Sigmoid colon (tissue), 7 donors: ENCODE data around the gene DCAF5. TPM values are rescaled to one million over a fixed set of nuclear protein-coding genes. Genes with fewer than 3 reads are reported as not detected.

Source experiments
- DNase-seq: peaks from one replicate; pipeline ENCODE4 v3.0.0-alpha.2; 2019
- H3K27ac ChIP-seq, 4 donors: fragments of 200-600 bp; sonication (generic); one replicate each; pipeline ENCODE4 v1.5.1; 2016 to 2019; ENCODE audit warnings: mild to moderate bottlenecking in 1 of 4
- H3K27me3 ChIP-seq, 3 donors: fragments of 200-600 bp; sonication (generic); one replicate each; pipeline ENCODE4 v1.5.1; 2019; ENCODE audit warnings: mild to moderate bottlenecking in 1 of 3
- H3K36me3 ChIP-seq, 4 donors: fragments of 200-600 bp; sonication (generic); one replicate each; pipeline ENCODE4 v1.5.1; 2016 to 2019
- H3K4me1 ChIP-seq, 4 donors: fragments of 200-600 bp; sonication (generic); one replicate each; pipeline ENCODE4 v1.5.1; 2017 to 2019
- H3K4me3 ChIP-seq, 4 donors: fragments of 200-600 bp; sonication (generic); one replicate each; pipeline ENCODE4 v1.5.1; 2017 to 2019; ENCODE audit warnings: mild to moderate bottlenecking in 2 of 4, moderate library complexity in 1 of 4
- H3K9me3 ChIP-seq, 4 donors: fragments of 200-600 bp in 3 of 4; sonication (generic) in 3 of 4; one replicate each; pipeline versions ENCODE4 v1.5.1 to v1.6.1; 2013 to 2019
- EP300 ChIP-seq, 4 donors: sonication (generic); formaldehyde crosslinking; IDR thresholded peaks; one replicate each; pipeline ENCODE4 v1.6.1; 2017; ENCODE audit warnings: antibody characterized with exemption in 4 of 4
- POLR2A ChIP-seq, 2 donors: fragments of 450-650 bp; IDR thresholded peaks; one replicate each; pipeline ENCODE4 v1.6.1; 2016; ENCODE audit warnings: antibody characterized with exemption in 2 of 2, mild to moderate bottlenecking in 2 of 2, moderate library complexity in 2 of 2
- POLR2AphosphoS5 ChIP-seq, 4 donors: sonication (generic); formaldehyde crosslinking; IDR thresholded peaks; one replicate each; pipeline ENCODE4 v1.6.1; 2017; ENCODE audit warnings: antibody characterized with exemption in 4 of 4
- WGBS, 2 donors: extraction: QIAGEN DNeasy Blood & Tissue Kit; methylation state at CpG; one replicate each; pipeline ENCODE4 v1.1.7; 2013; 5-methylcytosine and 5-hydroxymethylcytosine counted together
- intact Hi-C: fragments of 100-400 bp; cut with DNase I; formaldehyde crosslinking; loops from one replicate; pipeline ENCODE4 v1.15.1; 2023
- polyA plus RNA-seq, 3 donors: library from polyadenylated mRNA; stranded (reverse); fragments of 200-250 nt; gene quantifications; one replicate each; pipeline ENCODE4 v1.2.3, GENCODE V29; 2013
- small RNA-seq, 3 donors: library from RNA; depleted of rRNA; stranded (forward); fragments of <200 nt; gene quantifications; one replicate each; pipeline ENCODE3, GENCODE V24; 2016
- total RNA-seq, 4 donors: library from RNA; depleted of rRNA; stranded (reverse); fragments of >200 nt; gene quantifications; one replicate each; pipeline ENCODE4 v1.1.0, GENCODE V29; 2016
- TF ChIP-seq, protein P1 (sequence below), 4 experiments: fragments of 450-650 bp in 3 of 4; fragments of 200-600 bp in 1 of 4; IDR thresholded peaks; one replicate each; pipeline ENCODE4 v1.5.1; 2016 to 2019; ENCODE audit warnings: antibody characterized with exemption in 4 of 4, mild to moderate bottlenecking in 3 of 4, moderate library complexity in 2 of 4
- donor health status: healthy with polysubstance abuse.
- donor health status: Bipolar disorder and iron deficiency.
- donor health status: healthy.

Gene DCAF5
- total and polyA plus RNA-seq, 7 donors, result 13.2 to 56.8 (median 36.4) TPM

DNA sequence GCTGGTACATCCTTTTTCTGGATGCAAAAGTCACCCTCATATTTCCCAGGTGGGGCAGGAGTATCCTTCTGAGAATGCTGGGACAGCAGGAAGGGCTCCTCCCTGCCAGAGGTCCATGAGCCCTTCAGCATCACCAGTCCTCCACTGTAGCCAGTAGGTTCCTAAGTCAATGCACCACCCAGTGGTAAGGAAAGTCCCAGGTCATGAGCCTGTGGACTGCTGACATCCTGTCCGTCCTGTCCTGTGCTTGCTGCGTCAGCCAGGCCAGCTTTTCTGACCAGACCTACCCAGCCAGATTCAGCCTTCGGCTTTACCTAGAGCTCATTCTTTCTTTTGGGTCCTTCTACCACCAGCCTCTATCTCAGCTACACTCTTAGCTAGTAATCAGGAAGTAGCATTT lies 150.8 kb downstream of the DCAF5 start:
- no peak for DNase-seq
- Histone ChIP-seq H3K27ac (no peak overlapping the region), H3K4me3 (no peak overlapping the region), H3K27me3 (no peaks in the 10 kb centered on the region), H3K4me1 (peaks cover 0 to 22% (median 12%) of the 10 kb centered on the region in 4 donors), H3K36me3 (no peaks in the 10 kb centered on the region), H3K9me3 (no peaks in the 10 kb centered on the region)
- WGBS, 2 donors, result 54 to 74% methylated on average over 3 of the region's 3 CpGs
- TF ChIP-seq POLR2A (IDR thresholded peaks at IDR 0.05) (no peak), POLR2AphosphoS5 (IDR thresholded peaks at IDR 0.05) (no peak), EP300 (IDR thresholded peaks at IDR 0.05) (no peak)
- TF ChIP-seq, protein P1, sequence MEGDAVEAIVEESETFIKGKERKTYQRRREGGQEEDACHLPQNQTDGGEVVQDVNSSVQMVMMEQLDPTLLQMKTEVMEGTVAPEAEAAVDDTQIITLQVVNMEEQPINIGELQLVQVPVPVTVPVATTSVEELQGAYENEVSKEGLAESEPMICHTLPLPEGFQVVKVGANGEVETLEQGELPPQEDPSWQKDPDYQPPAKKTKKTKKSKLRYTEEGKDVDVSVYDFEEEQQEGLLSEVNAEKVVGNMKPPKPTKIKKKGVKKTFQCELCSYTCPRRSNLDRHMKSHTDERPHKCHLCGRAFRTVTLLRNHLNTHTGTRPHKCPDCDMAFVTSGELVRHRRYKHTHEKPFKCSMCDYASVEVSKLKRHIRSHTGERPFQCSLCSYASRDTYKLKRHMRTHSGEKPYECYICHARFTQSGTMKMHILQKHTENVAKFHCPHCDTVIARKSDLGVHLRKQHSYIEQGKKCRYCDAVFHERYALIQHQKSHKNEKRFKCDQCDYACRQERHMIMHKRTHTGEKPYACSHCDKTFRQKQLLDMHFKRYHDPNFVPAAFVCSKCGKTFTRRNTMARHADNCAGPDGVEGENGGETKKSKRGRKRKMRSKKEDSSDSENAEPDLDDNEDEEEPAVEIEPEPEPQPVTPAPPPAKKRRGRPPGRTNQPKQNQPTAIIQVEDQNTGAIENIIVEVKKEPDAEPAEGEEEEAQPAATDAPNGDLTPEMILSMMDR (IDR thresholded peaks at IDR 0.05), result peak in 1 of 4 experiments; percentile 13
- intact Hi-C loops, result no loop called here

DNA sequence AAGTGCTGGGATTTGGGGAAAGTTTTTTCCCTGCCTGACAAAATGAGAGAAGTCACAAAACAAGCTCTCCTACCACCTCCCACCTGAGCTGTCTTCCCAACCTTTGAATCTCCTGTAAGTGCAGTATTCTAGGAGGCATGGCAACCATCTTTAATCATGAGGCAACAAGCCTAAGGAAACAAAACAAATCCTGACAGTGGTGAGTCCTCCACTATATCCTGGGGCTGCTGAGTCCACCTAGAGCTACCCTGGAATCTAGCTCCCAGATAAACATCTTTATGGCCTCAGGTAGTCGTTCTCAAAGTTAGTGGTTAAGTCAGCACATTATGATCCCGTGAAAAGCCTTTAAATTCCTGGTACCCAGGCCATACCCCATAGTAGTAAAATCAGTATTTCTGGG lies 151.5 kb downstream of the DCAF5 start:
- 36 to 76% methylated on average over 2 of the region's 2 CpGs for WGBS, 2 donors
- Histone ChIP-seq H3K27ac (no peak overlapping the region), H3K36me3 (no peaks in the 10 kb centered on the region), H3K27me3 (no peaks in the 10 kb centered on the region), H3K4me3 (no peak overlapping the region), H3K9me3 (no peaks in the 10 kb centered on the region), H3K4me1 (peaks cover 0 to 21% (median 12%) of the 10 kb centered on the region in 4 donors)
- TF ChIP-seq, protein P1 (IDR thresholded peaks at IDR 0.05), result no peak
- DNase-seq, result no peak
- intact Hi-C loops, result no loop called here

Small RNAs within 50 kb of the gene (small RNA-seq; reads per million reads assigned to genes)
- 0 reads per million in 3 donors for gene RF00019
- 0 reads per million in 3 donors for gene RPS29P1

Other genes with a start within 250 kb of the DCAF5 start
- gene ACTN1, start 173.8 kb downstream of the DCAF5 start, total RNA-seq, result 1,000 to 10,000 TPM in 1 of 4 donors, 100 to 1,000 TPM in 3; 372 to 1,069 (median 688) TPM
- 10 to 100 TPM; 20.1 to 98.1 (median 24.0) TPM for gene ACTN1, start 173.8 kb downstream of the DCAF5 start, polyA plus RNA-seq
- 10 to 100 TPM; 14.7 to 18.0 (median 16.8) TPM for gene EXD2, start 38.4 kb upstream of the DCAF5 start, total RNA-seq
- 10 to 100 TPM in 1 of 3 donors, 1 to 10 TPM in 2; 1.8 to 13.5 (median 1.8) TPM for gene EXD2, start 38.4 kb upstream of the DCAF5 start, polyA plus RNA-seq
- gene GALNT16, start 107.0 kb upstream of the DCAF5 start, total RNA-seq, result 10 to 100 TPM in 2 of 4 donors, 1 to 10 TPM in 2; 4.3 to 20.5 (median 9.4) TPM
- gene GALNT16, start 107.0 kb upstream of the DCAF5 start, polyA plus RNA-seq, result 1 to 10 TPM in 2 of 3 donors, not detected in 1; 2.4 to 3.0 TPM
- gene ERH, start 245.2 kb upstream of the DCAF5 start, total RNA-seq, result 100 to 1,000 TPM in 2 of 4 donors, 10 to 100 TPM in 2; 65.6 to 106 (median 87.9) TPM
- gene ERH, start 245.2 kb upstream of the DCAF5 start, polyA plus RNA-seq, result 100 to 1,000 TPM; 136 to 168 (median 157) TPM
- 10 to 100 TPM; 39.0 to 47.4 (median 42.0) TPM for gene SLC39A9, start 245.6 kb upstream of the DCAF5 start, total RNA-seq
- 10 to 100 TPM; 11.4 to 32.5 (median 17.6) TPM for gene SLC39A9, start 245.6 kb upstream of the DCAF5 start, polyA plus RNA-seq